SIG-M5 treated with dmso at 0.1 percent for 504 hours (cell line): ENCODE results near the gene WDR88.
"Not testable (repeated sequence)": the region's sequence is repeated elsewhere in the genome, so short reads cannot be mapped to it uniquely, and the experiment has no call there.

Experiments used
- DNase-seq: peaks from one replicate; lab custom pipeline; 2025; ENCODE audit not compliant: unreplicated experiment; lab: John Stamatoyannopoulos, UW

WDR88 gene

GRCh38 chr19:33210266-33210940 is 78.5 kb downstream of the WDR88 start:
- DNase-seq, result no peak

- no peak for DNase-seq
Observed at GRCh38 chr19:33211794-33212435, 80.0 kb downstream of the WDR88 start.

- DNase-seq, result no peak
Observed at GRCh38 chr19:33212436-33213172, 80.7 kb downstream of the WDR88 start.

- DNase-seq, result peak; percentile 47
Observed at GRCh38 chr19:33214596-33214995, 82.7 kb downstream of the WDR88 start.

GRCh38 chr19:33215438-33216197 is 83.7 kb downstream of the WDR88 start:
- no peak for DNase-seq

GRCh38 chr19:33216198-33216830 is 84.4 kb downstream of the WDR88 start:
- no peak for DNase-seq

- no peak for DNase-seq
Observed at GRCh38 chr19:33217881-33218280, 86.0 kb downstream of the WDR88 start.

GRCh38 chr19:33219261-33219815 is 87.4 kb downstream of the WDR88 start:
- DNase-seq, result no peak

GRCh38 chr19:33220115-33220514 is 88.2 kb downstream of the WDR88 start:
- DNase-seq, result no peak

- no peak for DNase-seq
Observed at GRCh38 chr19:33220735-33221134, 88.8 kb downstream of the WDR88 start.

GRCh38 chr19:33221638-33222037 is 89.7 kb downstream of the WDR88 start:
- no peak for DNase-seq

GRCh38 chr19:33222255-33222654 is 90.3 kb downstream of the WDR88 start:
- DNase-seq, result not testable (repeated sequence)

- no peak for DNase-seq
Observed at GRCh38 chr19:33224694-33225457, 93.0 kb downstream of the WDR88 start.
